D341Med (cell line): ENCODE results near the gene FAIM2.

Source experiments
- DNase-seq: peaks from one replicate; pipeline ENCODE4 v3.0.0; 2012; ENCODE audit warnings: low spot score

The FAIM2 gene

DNA sequence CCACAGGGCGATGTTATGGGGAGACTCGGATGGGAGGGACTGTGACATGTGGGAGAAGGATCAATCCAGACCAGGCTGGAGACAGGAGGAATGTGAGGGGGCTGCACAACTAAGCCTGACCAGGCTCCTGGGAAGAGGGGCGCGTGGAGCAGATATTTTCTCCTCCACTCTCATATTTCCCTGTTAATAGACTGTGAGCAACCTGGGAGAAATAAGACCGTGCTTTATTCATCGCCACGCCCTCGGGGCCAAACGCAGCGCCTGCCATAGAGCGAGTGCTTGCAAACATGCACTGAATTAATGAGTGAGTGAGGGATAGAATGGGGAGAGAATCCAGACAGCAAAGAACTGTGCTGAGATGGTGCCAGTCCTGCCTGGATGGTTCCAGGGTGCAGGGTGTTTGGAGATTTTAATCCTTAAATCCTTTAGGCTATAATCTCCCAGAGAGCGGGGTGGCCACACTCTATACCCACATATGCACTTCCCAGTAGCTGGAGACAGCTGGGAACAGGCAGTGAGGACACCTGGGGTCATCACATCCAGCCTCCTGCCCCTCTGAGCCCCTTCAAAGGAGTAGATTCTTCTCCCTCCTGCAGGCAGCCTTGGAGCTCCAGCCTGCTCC is 13.6 kb upstream of the FAIM2 start:
- DNase-seq, result peak; percentile 80

DNA sequence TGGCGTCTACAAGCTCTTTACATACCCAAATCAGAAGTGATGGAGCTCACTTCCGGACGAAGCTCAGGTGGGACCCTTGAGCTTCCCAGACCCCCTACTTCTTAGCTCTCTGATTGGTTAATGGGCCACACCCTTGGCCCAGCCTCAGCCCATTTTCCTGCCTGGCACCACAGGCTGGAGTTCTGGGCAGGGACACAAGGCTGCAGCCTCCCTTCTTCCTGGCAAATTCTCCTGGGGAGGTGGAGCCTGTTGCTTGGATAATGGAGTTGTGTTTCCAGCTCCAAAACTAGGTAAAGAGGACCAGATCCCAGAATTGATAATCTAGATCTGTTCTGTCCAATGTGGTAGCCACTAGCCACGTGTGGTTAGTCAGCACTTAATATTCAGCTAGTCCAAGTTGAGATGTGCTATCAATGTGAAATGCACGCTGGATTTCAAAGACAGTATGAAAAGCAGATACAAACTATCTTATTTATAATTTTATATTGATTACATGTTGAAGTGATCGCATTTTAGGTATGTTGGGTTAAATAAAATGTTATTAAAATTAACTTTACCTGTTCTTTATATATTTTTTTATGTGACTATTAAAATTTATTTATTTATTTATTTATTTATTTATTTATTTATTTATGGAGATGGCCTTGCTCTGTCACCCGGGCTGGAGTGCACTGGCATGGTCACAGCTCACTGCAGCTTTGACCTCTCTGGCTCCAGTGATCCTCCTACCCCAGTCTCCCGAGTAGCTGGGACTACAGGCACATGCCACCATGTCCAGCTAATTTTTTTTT is 12.6 kb upstream of the FAIM2 start:
- no peak for DNase-seq

DNA sequence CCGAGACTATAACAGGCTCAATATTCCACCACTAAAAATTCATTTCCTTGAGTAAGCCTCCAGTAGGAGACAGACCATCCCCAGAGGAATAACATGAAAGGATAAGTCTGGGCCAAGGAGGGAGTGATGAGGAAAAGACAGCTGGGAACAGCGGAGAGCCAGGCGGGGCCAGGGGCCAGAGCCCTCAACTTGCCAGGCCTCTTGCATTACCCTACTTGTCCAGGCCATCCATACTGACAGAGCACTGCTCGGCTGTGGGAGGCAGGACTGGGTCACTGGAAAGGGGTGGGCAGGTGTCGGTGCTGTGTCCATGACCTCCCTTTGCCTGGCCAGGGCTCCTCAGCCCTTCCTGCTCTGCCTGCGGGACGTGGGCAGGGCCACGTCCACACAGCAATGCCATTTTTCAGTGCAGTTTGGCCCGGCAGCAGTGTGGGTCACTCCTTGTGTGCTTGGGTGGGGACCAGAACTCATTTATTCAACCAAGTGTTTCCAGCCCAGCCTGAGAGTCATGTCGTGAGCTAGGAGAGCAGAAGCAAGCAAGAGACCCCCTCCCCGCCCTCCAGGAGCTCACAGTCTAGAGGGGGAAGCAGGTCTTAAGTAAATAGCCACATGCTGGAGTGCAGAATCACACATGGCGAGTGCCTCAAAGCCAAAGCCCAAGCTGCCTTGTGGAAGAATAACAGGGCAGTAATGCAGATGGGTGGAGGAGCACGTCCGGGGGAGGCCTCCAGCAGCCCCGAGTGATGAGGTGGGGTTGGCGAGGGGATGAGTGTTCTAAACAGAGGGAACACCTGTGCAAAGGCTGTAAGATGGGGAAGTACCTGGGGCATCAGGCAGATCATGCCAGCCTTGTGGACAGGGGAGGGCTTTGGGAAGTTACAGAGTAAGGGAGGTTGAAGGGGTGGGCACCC is 8.9 kb upstream of the FAIM2 start:
- DNase-seq, result no peak

DNA sequence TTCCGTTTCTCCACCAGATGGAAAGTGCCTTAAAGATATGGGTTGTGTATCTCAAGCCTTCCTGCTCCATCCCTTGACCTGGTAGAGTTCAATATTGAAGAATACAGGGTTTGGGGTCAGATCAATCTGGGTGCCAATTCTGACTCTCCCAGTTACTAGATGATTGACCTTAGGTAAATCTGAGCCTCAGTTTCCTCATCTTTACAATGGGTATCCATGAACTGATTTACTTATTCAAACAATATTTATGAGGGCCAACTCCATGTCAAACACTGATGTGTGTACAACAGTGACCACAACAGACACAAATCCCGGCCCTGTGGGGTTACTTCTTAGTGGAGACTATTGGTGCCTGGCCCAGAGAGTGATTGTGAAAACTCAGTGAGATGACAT is 7.5 kb upstream of the FAIM2 start:
- no peak for DNase-seq

DNA sequence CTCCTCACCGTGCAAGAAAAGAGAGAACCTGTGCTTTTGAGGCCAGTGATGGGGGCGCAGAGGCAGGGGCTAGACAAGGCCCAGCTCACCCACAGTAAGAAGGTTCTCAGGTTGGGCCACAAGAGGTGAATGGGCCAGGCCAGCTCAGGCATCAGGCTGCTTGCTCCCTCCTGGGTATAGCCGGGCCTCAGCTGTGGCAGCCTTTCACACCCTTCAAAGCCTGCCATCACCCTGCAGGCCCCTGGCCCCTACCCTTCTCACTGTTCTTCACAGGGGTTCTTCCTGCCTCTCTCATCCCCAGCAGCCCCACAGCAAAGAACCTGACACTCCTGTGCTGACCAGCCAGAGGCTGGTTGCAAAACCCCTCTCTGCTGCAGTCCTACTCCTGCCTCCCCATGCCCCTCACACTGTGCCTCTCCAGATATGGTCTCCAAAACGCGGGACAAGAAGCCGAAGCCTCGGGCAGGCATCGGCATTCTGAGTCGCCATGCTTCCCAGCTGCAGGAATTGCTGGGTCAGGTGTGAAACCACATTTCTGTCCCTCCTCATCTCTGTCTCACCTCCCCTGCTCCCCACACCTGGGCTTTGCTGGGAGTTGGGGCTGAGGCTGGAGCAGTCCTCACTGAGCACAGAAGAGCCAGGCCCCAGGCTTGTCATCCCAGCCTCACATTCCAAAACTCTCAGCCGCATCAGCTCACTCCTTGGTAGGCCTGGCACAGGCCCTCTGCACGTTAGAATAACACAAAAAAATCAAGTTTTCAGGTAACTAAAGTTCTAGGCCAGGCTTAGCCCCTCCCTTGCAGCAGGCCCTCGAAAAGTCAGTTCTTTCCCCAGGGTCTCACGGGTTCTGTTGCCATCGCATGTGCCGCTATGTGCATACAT is 6.9 kb upstream of the FAIM2 start:
- no peak for DNase-seq

DNA sequence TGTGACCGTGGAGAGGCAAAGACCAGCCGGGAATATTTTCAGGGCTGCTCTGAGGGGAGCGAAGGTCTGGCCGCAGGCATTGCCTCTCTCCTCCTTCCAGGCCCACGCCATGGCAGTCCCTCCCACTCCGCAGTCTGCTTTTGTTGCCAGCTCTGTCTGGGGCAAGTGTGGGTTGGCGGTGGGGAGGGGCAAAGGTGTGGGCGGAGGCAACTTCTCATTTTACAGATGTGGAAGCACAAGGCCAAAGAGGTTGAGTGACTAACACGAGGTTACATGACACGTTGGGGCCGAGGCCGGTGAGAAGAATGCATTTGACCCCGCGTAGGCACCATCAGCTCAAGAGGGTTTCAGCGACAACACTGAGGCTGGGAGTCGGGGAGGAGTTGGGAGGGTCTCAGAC is 6.1 kb upstream of the FAIM2 start:
- no peak for DNase-seq

DNA sequence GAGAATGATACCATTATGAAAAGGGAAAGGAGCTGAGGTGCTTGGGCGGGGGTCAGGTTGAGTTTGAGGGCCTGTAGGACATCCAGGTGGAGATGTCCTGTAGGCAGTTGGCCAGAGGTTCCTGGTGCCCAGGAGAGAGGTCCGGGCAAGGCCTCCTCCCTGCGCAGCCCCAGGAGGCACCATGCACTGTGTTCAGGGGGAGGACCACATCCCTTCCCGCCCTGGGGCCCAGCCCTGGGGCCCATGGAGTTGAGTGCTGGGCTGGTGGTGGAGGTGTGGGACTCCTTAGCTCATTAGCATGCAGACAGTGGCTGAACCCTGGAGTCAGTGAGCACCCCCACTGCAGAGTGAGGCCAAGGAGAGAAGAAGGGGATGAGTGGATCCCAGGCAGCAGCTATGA is 5.7 kb upstream of the FAIM2 start:
- DNase-seq, result no peak

DNA sequence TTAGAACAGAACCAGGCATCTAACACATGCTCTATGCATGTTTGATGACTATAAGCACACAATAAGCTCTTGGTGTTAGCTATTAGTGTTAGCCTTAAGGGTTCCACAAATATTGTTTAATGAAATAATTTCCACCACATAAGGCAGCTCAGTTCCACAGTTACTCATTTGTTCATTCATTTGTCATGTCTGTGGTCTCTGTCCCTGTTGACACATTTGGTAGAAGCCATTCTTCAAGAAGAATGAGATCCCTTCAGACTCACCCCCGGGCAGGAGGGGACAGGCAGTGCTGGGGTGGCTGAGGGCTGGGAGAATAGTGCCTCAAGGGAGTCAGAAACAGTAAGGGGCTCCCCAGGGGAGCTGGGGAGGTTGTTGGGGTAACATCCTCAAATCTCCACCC is 3.7 kb upstream of the FAIM2 start:
- DNase-seq, result no peak

DNA sequence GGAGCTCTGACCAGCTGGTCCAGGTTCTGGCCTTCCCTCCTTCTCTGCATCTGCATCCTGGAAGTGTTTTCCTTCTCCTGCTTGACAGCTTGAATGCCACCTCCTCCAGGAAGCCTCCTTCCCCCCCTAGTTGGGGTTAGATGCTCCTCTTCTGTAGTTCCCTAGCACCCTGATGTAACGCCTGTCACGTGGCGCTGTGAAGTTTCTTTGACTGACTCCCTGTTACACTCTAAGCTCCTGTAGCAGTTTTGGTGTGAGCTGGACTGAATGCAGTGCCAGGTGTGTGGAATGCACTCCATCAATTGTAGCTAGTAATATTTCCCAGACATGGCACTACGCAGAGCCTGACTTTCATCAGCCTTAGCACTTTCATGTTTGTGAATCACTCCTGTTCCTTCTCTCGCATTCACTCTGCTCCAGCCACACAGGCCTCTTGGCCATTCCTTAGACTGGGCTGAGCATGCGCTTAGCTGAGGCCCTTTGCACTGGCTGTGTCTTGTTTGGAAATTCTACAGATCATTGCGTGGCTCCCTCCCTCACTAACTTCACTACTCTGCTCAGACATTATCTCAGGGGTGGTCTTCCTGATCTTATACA is 2.1 kb upstream of the FAIM2 start:
- no peak for DNase-seq

DNA sequence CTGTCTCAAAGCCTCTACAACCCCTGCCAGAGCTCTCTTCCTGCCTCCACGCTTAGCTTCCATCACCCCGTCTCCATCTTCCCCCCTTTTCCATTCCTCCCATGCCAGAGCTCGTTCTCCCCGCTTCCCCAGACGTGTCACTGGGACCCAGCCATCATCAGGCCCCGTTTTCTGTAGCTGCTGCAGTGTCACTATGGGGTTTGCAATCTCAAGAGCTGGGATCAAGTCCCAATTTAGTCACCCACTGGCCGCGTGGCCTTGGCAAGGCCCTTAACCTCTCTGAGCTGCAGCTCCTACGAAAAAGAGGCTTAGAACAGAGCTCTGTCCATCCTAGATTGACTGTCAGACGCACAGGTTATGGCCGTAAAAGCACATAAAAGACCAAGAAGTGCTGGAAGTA is 901 bp upstream of the FAIM2 start:
- DNase-seq, result no peak

DNA sequence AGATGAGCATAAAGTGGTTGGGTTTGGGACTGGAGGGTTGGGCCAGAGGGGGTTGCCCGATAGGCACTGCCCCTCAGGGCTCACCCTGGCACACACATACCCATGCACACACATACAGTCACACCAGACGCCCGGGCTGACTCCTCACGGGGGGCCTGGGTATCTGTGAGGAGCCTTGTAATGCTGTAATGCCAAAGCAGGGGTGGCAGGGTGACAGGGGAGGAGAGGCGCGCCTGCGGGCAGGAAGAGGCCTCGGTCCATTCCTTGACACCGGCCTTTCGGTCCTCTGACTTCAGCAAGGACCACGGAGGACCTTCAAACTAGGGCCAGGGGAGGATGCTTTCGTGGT is 375 bp downstream of the FAIM2 start:
- DNase-seq, result no peak

DNA sequence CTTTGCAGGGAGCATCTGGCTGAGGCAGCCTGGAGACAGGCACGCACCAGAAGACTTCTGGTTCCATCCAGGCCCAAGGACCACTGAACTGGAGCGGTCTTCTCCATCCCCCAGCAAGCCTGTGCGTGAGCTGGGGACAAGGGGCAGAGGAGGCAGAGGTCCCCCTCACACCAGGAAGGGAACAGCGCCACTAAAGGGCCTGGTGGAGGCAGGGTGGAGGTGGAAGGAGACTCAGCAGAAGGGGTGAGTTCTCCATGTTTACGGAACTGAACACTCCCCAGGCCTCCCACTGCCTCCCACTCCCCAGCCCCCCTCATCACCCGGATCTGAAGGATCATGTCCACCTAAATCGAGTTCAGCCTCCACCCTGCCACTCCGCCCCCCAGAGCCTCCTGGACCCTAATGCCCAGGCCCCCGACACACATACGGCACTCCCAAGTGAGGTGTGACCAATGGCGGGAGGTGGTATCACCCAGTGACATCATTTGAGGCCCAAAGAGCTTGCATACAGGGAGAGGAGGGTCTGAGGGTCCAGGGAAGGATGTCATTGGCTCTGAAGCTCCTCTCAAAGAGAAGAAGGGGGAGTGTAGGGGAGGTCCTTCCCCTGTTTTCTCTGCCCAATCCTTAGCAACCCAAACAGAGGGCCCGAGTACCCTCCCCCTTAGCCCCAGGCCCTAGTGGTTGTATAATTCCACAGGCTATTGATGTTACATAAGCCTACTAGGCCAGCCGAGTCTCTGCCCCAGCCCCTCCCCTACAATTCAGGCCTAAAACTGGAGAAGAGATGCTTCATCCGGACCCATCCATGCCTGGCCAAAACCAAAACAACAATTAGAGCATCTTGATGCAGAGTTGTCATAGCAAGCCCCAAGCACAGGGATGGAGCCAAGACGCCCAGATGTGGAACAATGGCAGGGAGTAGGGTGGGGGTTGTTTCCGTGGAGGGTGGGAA is 1.0 kb downstream of the FAIM2 start:
- DNase-seq, result no peak

DNA sequence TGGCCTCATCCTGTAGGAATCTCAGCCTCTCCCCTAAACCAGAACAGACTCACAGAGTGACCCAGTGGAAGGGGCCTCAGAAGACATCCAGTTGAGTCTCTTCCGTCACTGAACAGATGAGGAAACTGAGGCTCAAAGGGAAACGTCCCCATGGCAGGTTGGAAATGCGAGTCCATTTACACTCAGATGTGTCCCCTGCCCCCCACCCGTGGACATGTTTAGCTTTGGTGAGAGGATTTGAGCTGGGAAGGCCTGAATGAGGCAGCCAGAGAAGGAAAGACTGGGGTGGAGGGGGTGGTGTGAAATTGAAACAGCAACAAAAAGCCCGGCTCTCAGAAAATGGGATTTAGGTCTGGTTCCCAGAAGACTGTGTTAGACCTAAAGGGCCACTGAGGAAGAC is 1.7 kb downstream of the FAIM2 start:
- no peak for DNase-seq

DNA sequence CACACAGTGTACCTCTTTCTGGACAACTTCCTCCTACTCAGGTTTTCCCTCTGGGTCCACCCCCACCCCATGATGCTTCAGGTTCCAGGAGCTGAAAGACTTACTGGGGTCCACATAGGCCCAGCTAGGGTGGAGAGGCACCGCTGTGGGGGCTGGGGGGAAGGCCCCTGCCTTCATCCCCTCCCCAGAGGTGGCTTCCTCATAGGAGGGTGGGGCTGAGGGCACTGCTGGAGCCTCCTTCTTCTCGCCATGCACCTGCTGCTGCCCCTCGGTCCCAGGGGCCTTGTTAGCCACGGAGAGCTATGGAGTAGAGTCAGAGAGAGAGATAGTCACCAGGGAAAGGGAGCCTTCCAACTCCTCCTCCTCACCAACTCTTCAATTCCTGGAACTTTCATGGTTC is 2.7 kb downstream of the FAIM2 start:
- DNase-seq, result no peak

DNA sequence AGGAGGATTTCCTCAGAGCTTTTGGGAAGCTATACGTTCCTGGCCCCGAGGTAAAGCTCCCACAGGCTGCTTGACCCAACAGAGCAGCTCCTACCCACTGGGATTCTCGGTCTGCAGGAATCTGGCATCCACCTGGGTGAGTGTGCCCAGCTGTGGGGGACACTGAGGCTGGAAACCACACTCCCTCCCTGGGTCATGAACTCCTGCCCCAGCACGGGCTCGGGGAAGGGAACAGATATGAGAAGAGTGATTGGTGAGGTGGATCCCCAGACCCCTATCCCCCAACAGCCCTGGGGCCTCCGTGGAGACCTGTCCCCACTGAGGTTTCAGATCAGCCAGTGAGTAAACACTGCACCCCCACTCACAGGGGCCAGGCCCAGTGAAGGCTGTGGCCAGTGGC is 3.3 kb downstream of the FAIM2 start:
- DNase-seq, result no peak

DNA sequence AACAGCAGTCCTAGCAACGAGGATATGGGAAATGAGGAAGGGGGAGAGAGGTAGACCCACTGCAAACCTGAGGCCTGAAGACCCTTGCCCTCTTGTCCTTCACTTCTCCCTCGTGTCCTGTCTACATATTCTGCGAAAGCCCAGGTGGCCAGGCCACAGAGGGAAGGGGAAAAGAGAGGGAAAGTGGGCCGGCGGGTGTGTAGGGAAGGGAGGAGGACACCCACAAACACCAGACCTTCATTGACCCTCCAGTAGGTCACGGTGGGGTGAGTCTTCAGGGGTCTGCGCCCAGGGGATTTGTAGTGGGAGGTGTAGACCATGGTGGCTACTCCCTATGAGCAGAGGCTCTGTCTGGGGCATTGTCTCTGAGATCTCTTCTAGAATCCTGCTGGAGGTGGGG is 3.8 kb downstream of the FAIM2 start:
- DNase-seq, result no peak

DNA sequence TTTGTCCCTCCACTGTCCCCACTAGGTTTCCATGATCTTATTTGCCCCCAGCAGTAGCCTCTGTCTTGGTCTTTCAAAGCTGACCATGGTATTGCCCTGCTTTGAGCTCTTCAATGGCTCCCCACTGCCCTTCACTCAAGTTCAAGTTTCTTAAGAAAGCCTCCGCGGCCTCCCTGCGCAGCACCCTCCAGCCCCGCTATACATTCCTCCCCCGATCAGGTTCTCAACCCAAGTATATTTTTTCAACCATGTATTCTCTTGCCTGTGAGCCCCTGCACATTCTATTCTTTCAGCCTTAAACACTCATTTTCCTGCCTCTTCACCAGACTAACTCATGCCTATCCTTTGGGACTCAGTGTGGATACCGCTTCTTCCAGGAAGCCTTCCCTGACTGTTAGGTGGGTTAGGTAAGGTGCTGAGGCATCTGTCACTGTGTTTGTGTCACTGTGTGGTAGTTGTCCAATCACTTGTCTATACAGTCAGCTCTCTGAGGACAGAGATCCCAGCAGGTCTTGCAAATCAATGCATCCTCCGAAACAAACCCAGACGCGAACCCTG is 4.3 kb downstream of the FAIM2 start:
- DNase-seq, result no peak

DNA sequence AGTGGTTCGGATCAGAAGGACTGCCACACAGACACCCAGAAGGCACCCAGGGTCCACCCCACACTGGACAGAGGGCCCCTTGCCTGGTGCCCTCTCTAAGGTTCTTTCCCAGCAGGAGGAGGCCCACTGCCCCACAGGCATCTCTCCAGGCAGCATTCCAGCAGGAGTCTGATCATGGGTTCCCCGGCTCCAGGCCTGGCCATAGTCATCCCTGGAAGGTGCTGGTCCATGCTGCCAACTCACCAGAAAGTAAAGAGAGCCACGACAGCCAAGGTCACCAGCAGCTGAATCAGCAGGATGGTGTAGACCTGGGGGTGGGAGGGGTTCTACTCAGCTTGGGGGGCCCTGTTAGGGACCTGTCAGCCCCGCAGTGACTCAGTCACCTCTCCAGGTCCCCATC is 6.4 kb downstream of the FAIM2 start:
- DNase-seq, result no peak

DNA sequence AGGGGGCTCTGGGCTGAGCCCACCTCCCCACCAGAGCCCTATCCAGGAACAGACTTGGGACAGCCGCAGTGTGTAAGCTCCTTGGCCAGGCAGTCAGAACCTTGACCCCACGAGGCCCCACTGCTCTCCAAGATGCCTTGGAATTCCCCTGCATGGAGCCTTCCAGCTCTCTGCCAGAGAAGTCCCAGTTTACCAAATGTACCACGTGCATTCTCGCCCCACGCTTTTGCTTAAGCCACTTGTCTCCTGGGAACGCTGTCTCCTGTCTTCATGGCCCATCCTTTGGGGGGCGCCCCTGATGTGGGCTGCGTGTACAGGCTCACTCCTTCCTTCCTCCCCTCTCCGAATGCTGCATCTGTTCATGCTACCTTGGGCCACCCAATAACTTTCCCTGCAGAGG is 7.9 kb downstream of the FAIM2 start:
- no peak for DNase-seq

DNA sequence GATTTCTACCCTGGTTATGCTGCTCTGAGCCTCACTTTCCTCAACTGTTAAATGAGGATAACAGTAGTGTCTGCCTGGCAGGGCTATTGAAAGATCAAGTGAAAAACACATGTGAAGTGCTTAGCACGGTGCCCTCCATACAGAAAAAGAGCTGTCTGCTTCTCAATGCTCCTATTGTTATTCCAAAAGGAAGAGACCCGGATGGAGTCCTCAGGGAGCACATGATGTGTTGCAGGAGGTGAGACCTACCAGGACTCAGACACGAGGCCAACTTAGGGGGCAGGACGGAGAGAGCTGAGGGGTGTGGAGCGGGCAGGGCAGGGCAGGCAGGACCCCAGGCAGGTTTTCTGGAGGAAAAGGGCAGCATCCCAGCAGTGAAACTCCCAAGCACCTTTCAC is 8.9 kb downstream of the FAIM2 start:
- no peak for DNase-seq
